WTC11 (cell line): ENCODE results near the gene AVL9.

Experiments
- CTCF ChIP-seq: fragments of 200-600 bp; IDR thresholded peaks from 2 replicates; pipeline ENCODE4 v1.8.0; 2022; ENCODE audit warnings: antibody characterized with exemption
- FOXP4 ChIP-seq: sonication (generic); formaldehyde crosslinking; IDR thresholded peaks from 2 replicates; pipeline ENCODE4 v1.8.0; 2022; ENCODE audit warnings: mild to moderate bottlenecking, missing genetic modification reagents
- NFYB ChIP-seq: sonication (generic); formaldehyde crosslinking; conservative IDR thresholded peaks from 2 replicates; pipeline ENCODE4 v1.8.0; 2022; ENCODE audit warnings: low read depth, missing genetic modification reagents
- PRDM15 ChIP-seq: sonication (generic); formaldehyde crosslinking; IDR thresholded peaks from 2 replicates; pipeline ENCODE4 v1.8.0; 2022; ENCODE audit warnings: missing genetic modification reagents
- TEAD4 ChIP-seq: sonication (generic); formaldehyde crosslinking; IDR thresholded peaks from 2 replicates; pipeline ENCODE4 v1.8.0; 2022; ENCODE audit warnings: mild to moderate bottlenecking, missing genetic modification reagents

GRCh38 chr7:32536585-32536984 is 41.3 kb downstream of the AVL9 start:
- TF ChIP-seq CTCF: no peak
- TF ChIP-seq FOXP4 (CRISPR knock-in tag): no peak
- TF ChIP-seq NFYB (CRISPR knock-in tag): no peak
- TF ChIP-seq TEAD4: no peak
- TF ChIP-seq PRDM15: no peak
